Hippocampal formation (tissue), 2 donors: ENCODE data around the gene RELT.

ENCODE experiments used
- DNase-seq, 2 donors: peaks; one replicate each; lab custom pipeline; 2025; lab: John Stamatoyannopoulos, UW

Gene RELT

GRCh38 chr11:73392108-73393010 lies 16.2 kb downstream of the RELT start:
- DNase-seq = no peak

- no peak for DNase-seq
Observed at GRCh38 chr11:73393011-73393380, 16.8 kb downstream of the RELT start.

GRCh38 chr11:73393479-73394415 lies 17.5 kb downstream of the RELT start:
- peak in 1 of 2 donors; percentile 59 for DNase-seq

GRCh38 chr11:73394416-73395296 lies 18.5 kb downstream of the RELT start:
- DNase-seq = no peak

GRCh38 chr11:73395297-73396208 lies 19.4 kb downstream of the RELT start:
- DNase-seq = no peak

- DNase-seq = no peak
Observed at GRCh38 chr11:73396251-73396930, 20.2 kb downstream of the RELT start.

GRCh38 chr11:73396985-73397384 lies 20.8 kb downstream of the RELT start:
- no peak for DNase-seq

- no peak for DNase-seq
Observed at GRCh38 chr11:73397468-73398131, 21.4 kb downstream of the RELT start.

- DNase-seq = no peak
Observed at GRCh38 chr11:73398132-73398526, 21.9 kb downstream of the RELT start.

- DNase-seq = no peak
Observed at GRCh38 chr11:73398721-73399120, 22.5 kb downstream of the RELT start.

GRCh38 chr11:73399159-73399590 lies 23.0 kb downstream of the RELT start:
- no peak for DNase-seq

- DNase-seq = no peak
Observed at GRCh38 chr11:73399636-73400035, 23.4 kb downstream of the RELT start.

- DNase-seq = no peak
Observed at GRCh38 chr11:73400293-73400692, 24.1 kb downstream of the RELT start.

GRCh38 chr11:73401217-73401923 lies 25.2 kb downstream of the RELT start:
- no peak for DNase-seq

- DNase-seq = no peak
Observed at GRCh38 chr11:73401924-73402833, 26.0 kb downstream of the RELT start.

GRCh38 chr11:73402834-73403185 lies 26.6 kb downstream of the RELT start:
- no peak for DNase-seq

GRCh38 chr11:73403541-73403940 lies 27.3 kb downstream of the RELT start:
- no peak for DNase-seq

- DNase-seq = peak; percentile 59 to 70
Observed at GRCh38 chr11:73404048-73404447, 27.8 kb downstream of the RELT start.
